ENCODE data around the gene DUSP11.

The DUSP11 gene

DNA sequence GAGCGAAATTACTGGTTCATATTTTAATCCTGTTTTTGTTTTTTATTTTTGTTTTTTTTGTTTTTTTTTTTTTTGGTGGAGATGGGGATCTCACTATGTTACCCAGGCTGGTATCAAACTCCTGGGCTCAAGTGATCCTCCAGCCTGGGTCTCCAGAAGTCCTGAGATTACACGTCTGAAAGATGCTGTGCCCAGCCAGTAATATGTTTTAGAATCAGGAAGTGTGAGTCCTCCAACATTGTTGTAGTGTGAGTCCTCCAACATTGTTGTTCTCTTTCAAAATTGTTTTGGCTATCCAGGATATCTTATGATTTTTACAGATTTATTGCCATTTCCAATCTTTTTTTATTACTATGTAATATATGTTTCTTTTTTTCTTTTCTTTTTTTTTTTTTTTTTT, 65.8 kb downstream of the DUSP11 start:
- H3K9me3 ChIP-seq (replicated peaks; ENCODE audit: insufficient read depth, low read length) = no peaks in the 10 kb centered on the region
- no peaks in the 10 kb centered on the region for H3K79me2 ChIP-seq (ENCODE audit: low read length)
- no peaks in the 10 kb centered on the region for H4K20me1 ChIP-seq (ENCODE audit: insufficient read depth, low read length)
- no peak overlapping the region for H2AFZ ChIP-seq (ENCODE audit: low read length)
- no peaks in the 10 kb centered on the region for H3K36me3 ChIP-seq (replicated peaks; ENCODE audit: insufficient read depth, low read length)
- no peak for TF ChIP-seq CTCF (IDR thresholded peaks at IDR 0.05; ENCODE audit: low read length)
- TF ChIP-seq EZH2 (optimal IDR thresholded peaks at IDR 0.05; ENCODE audit: low read depth, low read length) = no peak
- no peak for TF ChIP-seq EZH2phosphoT487 (IDR thresholded peaks at IDR 0.05; ENCODE audit: low read length)
- DNase-seq = no peak
- H3K9me2 ChIP-seq (replicated peaks; ENCODE audit: insufficient read depth, low read length) = no peaks in the 10 kb centered on the region
- H3K4me1 ChIP-seq (ENCODE audit: low read length) = no peaks in the 10 kb centered on the region
- no peak overlapping the region for H3K9ac ChIP-seq (ENCODE audit: low read length)
- H3K4me2 ChIP-seq (ENCODE audit: low read depth, low read length) = no peak overlapping the region
- no peak overlapping the region for H3K4me3 ChIP-seq (ENCODE audit: low read length)
- H3F3A ChIP-seq (ENCODE audit: insufficient read depth, low read length) = no peaks in the 10 kb centered on the region
- H3K27ac ChIP-seq (ENCODE audit: low read length) = no peak overlapping the region
- H3K27me3 ChIP-seq (replicated peaks; ENCODE audit: insufficient read depth, low read length) = no peaks in the 10 kb centered on the region
